ENCODE results near the gene POFUT1. TPM values are rescaled to one million over a fixed set of nuclear protein-coding genes. Genes with fewer than 3 reads are reported as not detected.

Gene POFUT1
- total RNA-seq, 1 experiment from 2014 or later: 51.3 TPM

DNA sequence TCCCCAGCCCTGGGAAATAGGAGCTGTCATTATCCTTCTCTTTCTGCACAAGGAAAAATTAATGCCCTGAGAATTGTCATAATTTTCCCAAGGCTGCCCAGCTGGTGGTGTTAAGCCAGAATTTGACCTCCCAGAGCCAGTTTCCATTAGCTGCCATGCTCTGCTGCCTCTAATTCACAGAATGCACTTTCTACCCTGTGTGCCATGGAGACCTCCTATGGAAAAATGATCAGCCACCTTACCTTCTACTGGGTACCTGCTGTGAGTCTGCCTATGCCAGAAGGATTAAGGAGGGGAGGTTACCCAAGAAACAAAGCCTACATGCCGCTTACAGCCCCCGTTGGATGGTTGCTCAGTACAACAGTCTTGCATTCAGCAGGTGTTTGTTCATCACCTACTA, 29.1 kb downstream of the POFUT1 start:
- POLR2A ChIA-PET (ENCODE audit: unreplicated experiment): interaction anchor here (0.6 kb wide), 1 partner anchor 19 kb away, joined by 6 read pairs; no protein-coding TSS in a partner anchor
- H3K36me3 ChIP-seq (ENCODE audit: low read depth): no peaks in the 10 kb centered on the region; the same call in 1 of the 2 replicates
- H3K4me1 ChIP-seq (replicated peaks; ENCODE audit: insufficient read depth): peaks cover 13% of the 10 kb centered on the region
- no peaks in the 10 kb centered on the region for H4K20me1 ChIP-seq (ENCODE audit: insufficient read depth)
- H3K27ac ChIP-seq: no peak overlapping the region
- peaks cover 13% of the 10 kb centered on the region for H3F3A ChIP-seq (ENCODE audit: insufficient read depth, low read depth)
- no peak overlapping the region for H3K4me3 ChIP-seq
- intact Hi-C loops (cut with micrococcal nuclease; ENCODE audit: unreplicated experiment): no loop called here
- no peak for DNase-seq
- H3K9me2 ChIP-seq (ENCODE audit: insufficient read depth): no peaks in the 10 kb centered on the region
- no peaks in the 10 kb centered on the region for H3K27me3 ChIP-seq (ENCODE audit: insufficient read depth, low read depth)
- no peak overlapping the region for H3K4me2 ChIP-seq
- CTCF ChIA-PET: no interaction called here
- TF ChIP-seq, protein P1, sequence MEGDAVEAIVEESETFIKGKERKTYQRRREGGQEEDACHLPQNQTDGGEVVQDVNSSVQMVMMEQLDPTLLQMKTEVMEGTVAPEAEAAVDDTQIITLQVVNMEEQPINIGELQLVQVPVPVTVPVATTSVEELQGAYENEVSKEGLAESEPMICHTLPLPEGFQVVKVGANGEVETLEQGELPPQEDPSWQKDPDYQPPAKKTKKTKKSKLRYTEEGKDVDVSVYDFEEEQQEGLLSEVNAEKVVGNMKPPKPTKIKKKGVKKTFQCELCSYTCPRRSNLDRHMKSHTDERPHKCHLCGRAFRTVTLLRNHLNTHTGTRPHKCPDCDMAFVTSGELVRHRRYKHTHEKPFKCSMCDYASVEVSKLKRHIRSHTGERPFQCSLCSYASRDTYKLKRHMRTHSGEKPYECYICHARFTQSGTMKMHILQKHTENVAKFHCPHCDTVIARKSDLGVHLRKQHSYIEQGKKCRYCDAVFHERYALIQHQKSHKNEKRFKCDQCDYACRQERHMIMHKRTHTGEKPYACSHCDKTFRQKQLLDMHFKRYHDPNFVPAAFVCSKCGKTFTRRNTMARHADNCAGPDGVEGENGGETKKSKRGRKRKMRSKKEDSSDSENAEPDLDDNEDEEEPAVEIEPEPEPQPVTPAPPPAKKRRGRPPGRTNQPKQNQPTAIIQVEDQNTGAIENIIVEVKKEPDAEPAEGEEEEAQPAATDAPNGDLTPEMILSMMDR (conservative IDR thresholded peaks at IDR 0.05): no peak
- no peak for TF ChIP-seq EZH2 (IDR thresholded peaks at IDR 0.05; ENCODE audit: low read depth)
- H2AFZ ChIP-seq: no peak overlapping the region
- H3K9me3 ChIP-seq (ENCODE audit: insufficient read depth, low read depth): no peaks in the 10 kb centered on the region
- no peaks in the 10 kb centered on the region for H3K79me2 ChIP-seq (ENCODE audit: low read depth)
- no TSS peak for BruUV-seq (replicated peaks)

DNA sequence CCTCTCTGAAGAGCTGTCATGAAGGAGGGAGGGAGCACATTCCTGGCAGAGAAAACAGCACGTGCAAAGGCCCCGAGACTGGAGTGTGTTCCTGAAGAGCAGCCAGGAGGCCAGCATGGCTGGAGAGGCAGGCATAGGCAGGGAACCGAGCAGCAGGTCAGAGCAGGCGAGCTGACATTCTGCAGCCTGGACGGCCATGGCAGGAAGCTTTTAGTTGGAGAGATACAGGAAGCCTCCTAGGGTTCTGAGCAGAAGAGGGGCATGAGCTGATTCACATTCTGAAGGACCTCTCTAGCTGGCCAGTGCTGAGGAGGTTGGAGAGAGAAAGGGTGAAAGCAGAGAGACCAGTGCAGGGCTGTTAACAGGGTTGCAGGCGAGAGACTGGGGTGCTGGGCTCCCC, 29.7 kb downstream of the POFUT1 start:
- no peak overlapping the region for H3K27ac ChIP-seq
- no peaks in the 10 kb centered on the region for H4K20me1 ChIP-seq (ENCODE audit: insufficient read depth)
- intact Hi-C loops (cut with micrococcal nuclease; ENCODE audit: unreplicated experiment): no loop called here
- DNase-seq: no peak
- H3K79me2 ChIP-seq (ENCODE audit: low read depth): no peaks in the 10 kb centered on the region
- no peak overlapping the region for H2AFZ ChIP-seq
- H3K9me2 ChIP-seq (ENCODE audit: insufficient read depth): no peaks in the 10 kb centered on the region
- H3K4me2 ChIP-seq: no peak overlapping the region
- H3K36me3 ChIP-seq (ENCODE audit: low read depth): no peaks in the 10 kb centered on the region; the same call in 1 of the 2 replicates
- BruUV-seq (replicated peaks): TSS peak; percentile 62
- H3F3A ChIP-seq (ENCODE audit: insufficient read depth, low read depth): peaks cover 13% of the 10 kb centered on the region
- CTCF ChIA-PET: no interaction called here
- TF ChIP-seq EZH2 (IDR thresholded peaks at IDR 0.05; ENCODE audit: low read depth): no peak
- TF ChIP-seq, protein P1 (conservative IDR thresholded peaks at IDR 0.05): no peak
- POLR2A ChIA-PET (ENCODE audit: unreplicated experiment): no interaction called here
- peaks cover 13% of the 10 kb centered on the region for H3K4me1 ChIP-seq (replicated peaks; ENCODE audit: insufficient read depth)
- no peak overlapping the region for H3K4me3 ChIP-seq
- H3K9me3 ChIP-seq (ENCODE audit: insufficient read depth, low read depth): no peaks in the 10 kb centered on the region
- H3K27me3 ChIP-seq (ENCODE audit: insufficient read depth, low read depth): no peaks in the 10 kb centered on the region

DNA sequence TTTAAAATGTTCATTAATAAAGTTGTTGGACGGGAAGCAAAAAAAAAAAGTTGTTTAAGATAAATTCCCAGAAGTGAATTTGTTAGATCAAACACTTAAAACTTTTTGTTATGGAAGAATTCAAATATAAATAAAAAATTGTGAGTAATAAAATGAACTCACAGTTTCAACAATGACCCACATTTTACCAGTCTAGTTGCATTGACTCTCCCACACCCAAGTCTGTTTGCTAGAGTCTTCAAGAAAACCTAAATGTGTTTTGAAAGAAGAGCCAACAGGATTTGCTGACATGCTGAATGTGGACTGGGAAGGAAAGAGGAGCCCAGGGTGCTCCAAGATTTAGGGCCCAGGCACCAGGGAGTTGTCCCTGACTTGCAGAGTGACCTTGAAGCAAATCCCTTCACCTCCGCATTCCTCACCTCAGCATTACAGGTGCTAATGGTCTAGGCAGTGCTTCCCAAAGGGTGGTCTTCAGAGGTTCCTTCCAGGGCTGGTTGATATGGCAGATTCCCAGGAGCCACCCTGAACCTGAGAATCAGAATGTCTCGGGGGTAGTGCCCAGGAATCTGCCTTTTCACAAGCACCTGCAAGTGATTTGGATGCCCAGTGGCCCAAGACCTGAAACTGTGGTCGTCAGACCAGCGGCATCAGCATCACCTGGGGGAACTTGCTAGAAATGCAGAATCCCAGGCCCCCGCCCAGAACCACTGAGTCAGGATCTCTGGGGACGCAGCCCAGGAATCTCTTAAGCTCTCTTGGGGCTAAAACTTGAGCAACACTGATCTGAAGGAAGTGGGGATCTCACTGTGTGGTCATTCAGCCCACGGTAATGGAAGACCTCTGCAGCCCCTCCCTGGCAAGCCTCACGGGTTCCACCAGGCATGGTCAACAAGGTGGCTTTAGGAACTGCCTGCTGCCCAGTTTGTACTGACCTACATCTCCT, 31.1 kb downstream of the POFUT1 start:
- peaks cover 13% of the 10 kb centered on the region for H3K4me1 ChIP-seq (replicated peaks; ENCODE audit: insufficient read depth)
- H3K4me2 ChIP-seq: no peak overlapping the region
- POLR2A ChIA-PET (ENCODE audit: unreplicated experiment): no interaction called here
- intact Hi-C loops (cut with micrococcal nuclease; ENCODE audit: unreplicated experiment): no loop called here
- H3K79me2 ChIP-seq (ENCODE audit: low read depth): no peaks in the 10 kb centered on the region
- H3K9me3 ChIP-seq (ENCODE audit: insufficient read depth, low read depth): no peaks in the 10 kb centered on the region
- H3K27me3 ChIP-seq (ENCODE audit: insufficient read depth, low read depth): no peaks in the 10 kb centered on the region
- CTCF ChIA-PET: no interaction called here
- peaks cover 13% of the 10 kb centered on the region for H3F3A ChIP-seq (ENCODE audit: insufficient read depth, low read depth)
- H2AFZ ChIP-seq: no peak overlapping the region
- no peaks in the 10 kb centered on the region; the same call in 1 of the 2 replicates for H3K36me3 ChIP-seq (ENCODE audit: low read depth)
- DNase-seq: no peak
- TF ChIP-seq, protein P1 (conservative IDR thresholded peaks at IDR 0.05): no peak
- no peak for TF ChIP-seq EZH2 (IDR thresholded peaks at IDR 0.05; ENCODE audit: low read depth)
- no peak overlapping the region for H3K4me3 ChIP-seq
- no TSS peak for BruUV-seq (replicated peaks)
- no peaks in the 10 kb centered on the region for H4K20me1 ChIP-seq (ENCODE audit: insufficient read depth)
- H3K27ac ChIP-seq: no peak overlapping the region
- H3K9me2 ChIP-seq (ENCODE audit: insufficient read depth): no peaks in the 10 kb centered on the region

Data from PC-9 (cell line).